Endometrium (tissue), 2 donors: Measurements from ENCODE around the gene CERS6.
"Not testable (repeated sequence)": the region's sequence is repeated elsewhere in the genome, so short reads cannot be mapped to it uniquely, and the experiment has no call there.

Experiments
- FAIRE-seq: peaks from 2 replicates; lab custom pipeline; 2012; peaks lifted over from hg19 to GRCh38; lab: Jason Lieb, UNC
- donor health status: control.
- donor health status: control.

CERS6 gene

DNA sequence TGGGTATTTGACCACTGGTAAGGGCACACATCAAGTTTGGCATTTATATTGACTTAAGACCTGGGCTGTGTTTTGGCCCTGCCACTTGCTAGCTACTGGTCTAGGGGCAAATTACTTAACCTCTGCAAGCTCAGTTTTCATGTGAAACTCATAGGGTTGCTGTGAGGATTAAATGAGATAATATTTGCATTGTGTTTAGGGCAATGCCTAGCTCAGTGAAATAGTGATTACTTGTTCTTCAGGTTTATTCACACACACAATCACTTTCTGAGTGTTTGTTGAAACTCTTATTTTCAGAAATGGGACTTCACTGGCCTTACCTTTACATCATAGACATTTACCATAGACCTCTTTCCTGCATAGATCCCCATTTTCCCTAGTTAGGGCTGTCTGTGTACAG is 12.3 kb downstream of the CERS6 start:
- no peak for FAIRE-seq

DNA sequence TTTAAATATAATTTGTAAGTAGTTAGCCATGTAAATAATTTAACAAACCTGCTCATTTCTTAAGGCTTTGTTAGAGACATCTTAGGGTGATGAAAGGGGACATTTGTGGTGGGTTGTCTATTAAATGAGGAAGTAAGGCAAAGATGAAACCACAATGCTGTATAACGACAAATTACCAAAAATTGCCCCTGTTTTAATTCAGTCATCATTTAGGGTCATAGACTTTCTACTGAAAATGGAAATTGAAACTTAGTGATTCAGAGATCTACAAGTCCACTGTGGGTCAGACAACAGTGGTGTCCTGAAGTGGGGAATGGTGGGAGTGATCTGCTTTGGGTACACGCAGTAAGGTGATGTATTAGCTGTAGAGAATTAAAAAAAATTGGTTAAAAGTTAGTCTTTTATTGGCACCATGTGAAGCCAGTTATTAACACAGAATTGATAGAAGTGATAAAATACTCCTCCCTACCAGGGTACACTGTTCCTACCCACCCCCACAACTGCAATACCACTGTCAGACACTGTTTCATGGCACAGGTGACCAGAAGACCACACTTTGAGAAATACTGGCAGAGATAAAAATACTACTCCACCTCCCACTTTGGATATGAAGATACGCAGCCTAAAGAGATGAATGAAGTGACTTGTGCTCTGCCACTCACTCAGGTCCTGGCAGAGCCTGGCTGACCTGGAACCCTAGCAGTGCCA is 13.4 kb downstream of the CERS6 start:
- FAIRE-seq: no peak

DNA sequence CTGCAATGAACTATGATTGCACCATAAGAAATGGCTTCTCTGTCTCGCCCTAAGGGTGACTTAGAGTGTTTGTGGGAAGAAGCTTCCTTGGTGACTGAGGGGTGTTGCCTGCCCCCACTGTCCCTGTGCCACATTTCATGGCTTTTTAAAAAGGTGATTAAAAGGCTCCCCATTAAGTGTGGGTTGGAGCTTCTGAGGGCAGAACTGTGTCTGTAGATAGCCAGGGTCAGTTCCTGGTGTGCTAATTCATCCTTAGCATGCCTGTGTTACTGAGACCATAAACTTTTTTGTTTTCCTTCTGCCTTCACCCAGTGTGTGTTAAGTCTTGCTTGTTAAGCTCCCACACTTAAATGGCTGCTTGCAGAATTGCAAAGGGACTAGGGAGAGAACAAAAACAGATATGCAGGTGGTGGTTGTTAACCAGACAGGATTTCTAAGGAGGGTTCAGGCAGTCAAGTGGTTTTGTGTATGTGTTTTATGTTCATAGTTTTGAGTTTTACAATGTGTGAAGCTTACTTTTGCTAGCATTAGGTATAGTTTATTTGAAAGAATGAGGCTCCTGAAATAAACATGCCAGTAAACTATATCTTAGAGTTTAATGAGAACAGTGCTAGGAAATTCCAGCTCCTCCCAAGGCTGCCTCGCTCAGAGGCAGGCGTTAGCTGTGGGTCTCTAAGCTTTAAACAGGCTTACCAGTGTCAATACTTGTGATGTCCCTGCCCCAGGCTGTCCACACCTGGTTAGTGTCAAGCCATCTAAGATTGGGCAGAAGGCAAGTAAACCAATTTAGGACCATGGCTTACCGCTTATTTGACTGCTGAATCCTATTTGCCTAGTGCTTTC is 14.5 kb downstream of the CERS6 start:
- FAIRE-seq: peak; percentile 57

GRCh38 chr2:168471163-168471475 is 15.0 kb downstream of the CERS6 start:
- FAIRE-seq: no peak

DNA sequence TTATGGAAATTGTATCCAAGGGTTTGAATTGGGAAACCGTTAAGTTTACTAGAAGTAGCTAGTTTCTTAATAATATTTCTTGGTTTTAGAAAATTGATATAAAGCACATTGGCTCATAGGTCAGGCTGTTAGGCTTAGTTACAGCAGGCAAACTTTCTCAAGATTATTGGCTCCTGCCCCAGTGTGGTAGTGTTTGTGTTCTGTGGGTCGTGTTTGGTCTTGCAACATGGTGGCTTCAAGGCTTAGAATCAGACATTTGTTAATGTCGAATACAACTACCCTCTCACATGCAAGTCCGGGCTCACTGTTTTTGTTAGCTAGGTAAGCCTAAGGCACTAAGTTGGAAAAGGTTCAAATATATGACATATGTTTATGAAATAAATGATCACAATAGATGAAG is 19.6 kb downstream of the CERS6 start:
- no peak for FAIRE-seq

GRCh38 chr2:168478206-168478605 is 22.1 kb downstream of the CERS6 start:
- no peak for FAIRE-seq

DNA sequence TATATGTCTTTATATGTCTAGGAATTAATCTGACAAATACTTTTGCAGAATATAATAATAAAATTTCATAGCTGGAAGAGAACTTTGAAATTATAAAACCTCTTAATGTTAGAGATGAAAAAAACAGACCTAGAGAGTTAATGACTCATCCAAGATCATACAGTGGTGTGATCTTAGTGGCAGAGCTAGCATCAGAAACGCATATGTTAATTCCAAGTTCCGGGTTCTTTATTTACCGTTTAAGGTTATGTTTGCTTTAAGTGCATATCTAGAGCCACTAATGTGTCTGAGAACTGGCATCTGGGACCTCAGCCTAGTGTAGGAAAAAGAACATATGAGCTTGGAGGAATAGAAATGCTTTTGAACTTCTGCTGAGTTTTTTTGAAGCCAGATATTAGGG is 24.3 kb downstream of the CERS6 start:
- no peak for FAIRE-seq

GRCh38 chr2:168480825-168481585 is 24.9 kb downstream of the CERS6 start:
- FAIRE-seq: no peak

DNA sequence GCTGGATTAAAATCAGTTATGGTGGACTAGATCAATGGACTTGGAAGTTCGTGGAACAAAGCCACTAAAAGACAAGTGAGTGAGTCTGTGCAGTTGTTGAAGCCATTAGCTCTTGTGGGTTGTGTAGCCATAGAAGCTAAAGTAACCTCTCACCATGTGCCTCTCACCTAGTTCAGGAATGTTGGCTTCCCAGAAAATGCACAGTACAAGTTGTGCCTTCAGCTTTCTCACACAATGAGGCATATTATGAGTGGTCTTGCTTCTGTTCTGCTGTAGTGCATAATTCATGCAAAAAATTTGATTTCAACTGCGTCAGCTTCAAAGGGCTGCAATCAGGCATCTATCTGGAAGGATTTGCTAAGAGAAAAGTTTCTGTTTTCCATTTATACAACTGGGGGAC is 26.2 kb downstream of the CERS6 start:
- FAIRE-seq: no peak

- FAIRE-seq: no peak
Measured at GRCh38 chr2:168482952-168483831, 27.1 kb downstream of the CERS6 start.

DNA sequence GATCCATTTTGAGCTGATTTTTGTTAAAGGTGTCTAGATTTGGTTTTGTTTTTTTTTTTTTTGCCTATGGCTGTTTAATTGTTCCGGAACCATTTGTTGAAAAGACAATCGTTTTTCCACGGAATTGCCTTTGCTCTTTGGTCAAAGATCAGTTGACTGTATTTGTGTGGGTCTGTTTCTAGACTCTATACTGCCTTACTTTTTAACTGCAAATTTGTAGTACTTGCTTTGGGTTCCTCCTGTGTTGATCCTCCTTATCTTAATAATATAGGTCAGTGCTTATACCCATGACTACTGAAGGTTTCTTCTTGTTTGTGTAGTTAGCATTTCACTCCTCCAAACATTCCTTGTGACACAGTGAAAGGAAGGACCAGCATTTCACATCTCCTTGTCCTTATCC is 30.4 kb downstream of the CERS6 start:
- FAIRE-seq: no peak

GRCh38 chr2:168490015-168490874 is 34.2 kb downstream of the CERS6 start:
- FAIRE-seq: no peak

GRCh38 chr2:168490946-168491605 is 35.0 kb downstream of the CERS6 start:
- FAIRE-seq: peak; percentile 18

- not testable (repeated sequence) for FAIRE-seq
Measured at GRCh38 chr2:168491728-168492127, 35.7 kb downstream of the CERS6 start.

DNA sequence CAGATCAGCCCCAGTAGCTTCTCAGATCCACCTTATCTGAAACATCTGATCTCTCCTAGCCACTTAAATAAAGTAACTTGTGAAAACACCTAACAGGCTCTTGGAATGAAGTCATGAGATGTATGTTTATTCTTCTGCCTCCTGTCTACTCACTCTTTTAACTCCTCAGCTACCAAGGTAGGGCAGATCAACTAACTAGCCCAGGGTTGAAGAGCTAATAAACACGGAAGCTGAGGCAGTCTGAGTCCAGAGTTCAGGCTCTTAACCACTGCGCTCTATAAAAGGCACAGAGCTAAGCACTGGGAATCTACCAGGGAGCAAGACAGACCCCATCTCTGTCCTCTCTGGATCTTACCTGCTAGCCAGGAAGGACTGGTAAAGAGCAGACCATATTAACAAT is 37.1 kb downstream of the CERS6 start:
- FAIRE-seq: not testable (repeated sequence)

GRCh38 chr2:168494190-168494711 is 38.2 kb downstream of the CERS6 start:
- FAIRE-seq: no peak

GRCh38 chr2:168495524-168495923 is 39.5 kb downstream of the CERS6 start:
- no peak for FAIRE-seq

- FAIRE-seq: no peak
Measured at GRCh38 chr2:168496906-168497305, 40.8 kb downstream of the CERS6 start.

DNA sequence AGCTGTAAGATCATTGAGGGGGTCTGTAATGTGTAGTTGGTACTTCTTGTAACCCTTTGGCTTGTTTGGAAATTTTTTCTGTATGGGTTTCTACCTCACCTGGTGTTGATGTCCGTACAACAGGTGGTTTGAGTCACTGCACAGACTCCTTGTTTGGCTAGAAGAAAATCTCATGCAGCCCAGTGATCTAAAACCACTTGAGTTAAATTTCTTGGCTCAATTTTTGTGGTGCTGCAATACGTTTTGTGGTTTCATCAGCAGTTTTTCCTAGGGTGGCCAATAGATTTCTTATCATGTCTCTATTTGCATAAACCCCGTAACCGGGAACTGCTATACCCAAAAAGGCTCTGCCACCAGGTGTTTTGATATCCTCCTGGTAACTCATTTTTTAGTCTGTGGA is 43.4 kb downstream of the CERS6 start:
- FAIRE-seq: no peak

GRCh38 chr2:168500516-168500915 is 44.4 kb downstream of the CERS6 start:
- FAIRE-seq: no peak
